IPS-11a (cell line): ENCODE results near the gene SPRED1.

Source experiments
- H3K4me3 ChIP-seq: one replicate; pipeline ENCODE4 v1.5.1; 2013; ENCODE audit warnings: low read depth, low read length, control low read depth

Gene SPRED1

DNA sequence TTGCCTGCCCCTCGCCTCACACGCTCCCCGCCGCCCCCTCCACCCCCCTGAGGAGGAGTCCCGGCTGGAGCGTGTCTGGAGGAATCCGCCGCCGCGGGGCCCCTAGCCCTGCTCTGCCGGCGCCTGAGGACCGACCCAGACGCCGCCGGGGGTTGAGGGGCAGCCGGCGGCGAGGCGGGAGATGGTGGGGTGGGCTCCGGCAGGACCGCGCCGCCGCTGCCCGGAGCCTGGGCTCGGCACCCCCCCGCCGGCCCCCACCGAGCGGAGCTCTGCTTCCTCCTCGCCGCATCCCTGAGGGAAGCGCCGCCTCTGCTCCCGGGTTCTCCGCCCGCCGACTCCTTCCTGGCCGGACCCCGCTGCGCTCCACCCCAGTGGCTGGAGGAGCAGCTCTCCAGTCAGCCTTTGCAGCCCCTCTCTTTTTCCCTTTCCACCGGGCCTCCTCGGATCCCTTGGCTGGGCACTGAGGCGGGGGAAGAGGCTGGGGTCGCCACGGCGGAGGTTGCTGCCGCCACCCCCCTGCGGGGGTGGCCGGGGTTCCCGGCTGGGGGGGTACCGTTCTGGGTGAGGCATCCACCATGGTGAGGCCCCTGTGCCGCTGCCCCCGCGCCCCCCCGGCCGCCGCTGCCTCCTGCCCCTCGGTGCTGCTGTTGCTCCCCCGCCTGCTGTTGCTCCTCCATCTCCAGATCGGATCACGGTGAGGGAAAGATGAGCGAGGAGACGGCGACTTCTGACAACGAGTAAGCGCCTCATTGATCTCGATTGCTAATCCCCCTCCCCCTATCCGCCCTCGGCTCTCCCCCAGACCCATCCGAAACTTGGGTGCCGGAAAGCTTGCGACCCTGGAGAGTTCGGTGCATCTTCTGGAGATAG, at the start of gene SPRED1:
Gene SPRED1, plus strand, starts transcription at position 356 of the 870 bp plus-strand sequence. Its CDS starts 350 bp downstream, at position 706.
- H3K4me3 ChIP-seq: peak within 1 kb of the TSS; percentile 62

- H3K4me3 ChIP-seq: no peak overlapping the region
Measured at GRCh38 chr15:38205526-38206272, 46.9 kb upstream of the SPRED1 start.

- no peak overlapping the region for H3K4me3 ChIP-seq
Measured at GRCh38 chr15:38207621-38208020, 45.0 kb upstream of the SPRED1 start.

DNA sequence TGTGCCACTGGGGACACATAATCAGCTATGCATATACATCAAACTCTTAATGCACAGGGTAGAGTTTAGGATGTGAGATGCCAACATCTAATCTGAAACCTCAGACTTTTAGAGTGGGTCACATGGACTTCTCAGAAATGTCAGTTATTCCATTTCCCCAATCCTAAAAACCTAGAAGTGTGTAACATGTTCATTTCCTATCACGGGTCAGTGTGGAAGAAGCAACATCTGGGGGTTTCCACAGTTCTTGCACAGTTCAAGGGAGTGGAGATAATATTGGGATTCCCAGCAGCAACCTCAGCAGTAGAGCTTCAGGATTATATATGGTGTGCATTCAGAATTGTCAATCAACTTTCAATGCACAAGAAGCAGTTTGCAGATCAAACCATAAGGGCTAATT, 44.4 kb upstream of the SPRED1 start:
- no peak overlapping the region for H3K4me3 ChIP-seq

GRCh38 chr15:38208779-38209178, 43.9 kb upstream of the SPRED1 start:
- H3K4me3 ChIP-seq: no peak overlapping the region

GRCh38 chr15:38211249-38211648, 41.4 kb upstream of the SPRED1 start:
- H3K4me3 ChIP-seq: no peak overlapping the region

- H3K4me3 ChIP-seq: no peak overlapping the region
Measured at GRCh38 chr15:38211811-38212210, 40.8 kb upstream of the SPRED1 start.

DNA sequence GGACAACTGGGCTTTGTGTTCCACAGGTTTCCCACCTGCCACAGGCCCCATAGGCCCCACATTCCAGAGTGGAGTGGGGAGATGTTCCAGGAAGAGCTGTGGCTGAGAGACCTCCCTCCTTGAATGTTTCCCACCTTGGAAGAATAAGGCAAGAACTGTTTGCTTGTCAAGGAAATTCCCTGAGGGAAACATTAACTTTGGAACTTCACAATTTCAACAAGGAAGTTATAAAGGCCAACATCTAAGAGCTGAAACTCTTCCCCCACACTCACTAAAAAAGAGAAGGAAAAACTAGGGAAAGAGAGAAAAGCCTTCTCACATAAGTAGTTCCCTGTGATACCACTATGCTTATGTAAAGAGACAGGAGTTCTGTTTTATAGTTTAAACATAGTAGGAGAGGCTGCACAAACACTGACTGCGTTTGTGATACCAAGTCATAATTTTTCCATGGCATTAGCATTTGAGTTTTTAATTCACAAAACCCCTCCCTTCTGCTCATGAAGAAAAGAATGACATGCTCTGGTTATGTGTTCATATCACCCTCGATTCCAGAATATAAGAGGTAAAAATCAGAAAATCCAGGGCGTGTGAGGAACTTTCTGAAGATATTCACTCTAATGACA, 39.8 kb upstream of the SPRED1 start:
- no peak overlapping the region for H3K4me3 ChIP-seq

GRCh38 chr15:38213356-38213755, 39.3 kb upstream of the SPRED1 start:
- H3K4me3 ChIP-seq: no peak overlapping the region

DNA sequence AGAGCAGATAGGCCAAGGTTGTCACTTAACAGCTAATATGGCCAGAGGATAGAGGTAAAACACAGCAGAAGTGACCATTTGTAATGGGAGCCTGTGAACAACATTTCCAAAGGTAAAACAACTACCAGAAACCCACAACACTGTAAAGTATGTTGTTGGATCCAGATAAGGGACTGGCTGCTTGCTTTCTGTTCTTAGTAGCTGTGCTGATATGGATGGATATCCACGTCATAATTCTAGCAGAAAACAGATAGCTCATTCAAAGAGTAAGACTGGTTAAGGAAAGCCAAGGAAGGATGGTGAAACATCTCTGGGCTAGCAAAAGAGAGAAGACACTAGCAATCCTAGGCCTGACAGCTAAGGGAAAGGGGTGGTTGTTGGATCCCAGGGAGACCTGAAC, 36.9 kb upstream of the SPRED1 start:
- H3K4me3 ChIP-seq: no peak overlapping the region

- no peak overlapping the region for H3K4me3 ChIP-seq
Measured at GRCh38 chr15:38216763-38217162, 35.9 kb upstream of the SPRED1 start.

DNA sequence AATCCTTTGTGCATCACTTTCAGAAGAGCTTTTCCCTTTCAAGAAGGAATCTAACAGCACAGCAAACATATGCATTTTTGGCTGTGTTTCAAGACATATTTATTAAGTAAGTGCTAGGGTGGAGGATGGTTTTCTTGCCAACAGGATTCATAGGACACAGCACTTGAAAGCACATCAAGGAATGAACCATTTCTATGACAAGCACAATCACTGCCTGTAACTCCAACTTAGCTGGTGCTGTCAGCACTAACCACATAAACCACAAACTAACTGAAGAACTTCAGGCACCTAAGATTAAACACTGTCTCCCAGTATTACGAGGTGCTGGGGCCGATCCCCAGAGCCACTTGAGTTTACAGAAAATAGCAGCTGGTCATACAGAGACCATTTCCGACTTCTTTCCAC, 35.4 kb upstream of the SPRED1 start:
- H3K4me3 ChIP-seq: no peak overlapping the region

DNA sequence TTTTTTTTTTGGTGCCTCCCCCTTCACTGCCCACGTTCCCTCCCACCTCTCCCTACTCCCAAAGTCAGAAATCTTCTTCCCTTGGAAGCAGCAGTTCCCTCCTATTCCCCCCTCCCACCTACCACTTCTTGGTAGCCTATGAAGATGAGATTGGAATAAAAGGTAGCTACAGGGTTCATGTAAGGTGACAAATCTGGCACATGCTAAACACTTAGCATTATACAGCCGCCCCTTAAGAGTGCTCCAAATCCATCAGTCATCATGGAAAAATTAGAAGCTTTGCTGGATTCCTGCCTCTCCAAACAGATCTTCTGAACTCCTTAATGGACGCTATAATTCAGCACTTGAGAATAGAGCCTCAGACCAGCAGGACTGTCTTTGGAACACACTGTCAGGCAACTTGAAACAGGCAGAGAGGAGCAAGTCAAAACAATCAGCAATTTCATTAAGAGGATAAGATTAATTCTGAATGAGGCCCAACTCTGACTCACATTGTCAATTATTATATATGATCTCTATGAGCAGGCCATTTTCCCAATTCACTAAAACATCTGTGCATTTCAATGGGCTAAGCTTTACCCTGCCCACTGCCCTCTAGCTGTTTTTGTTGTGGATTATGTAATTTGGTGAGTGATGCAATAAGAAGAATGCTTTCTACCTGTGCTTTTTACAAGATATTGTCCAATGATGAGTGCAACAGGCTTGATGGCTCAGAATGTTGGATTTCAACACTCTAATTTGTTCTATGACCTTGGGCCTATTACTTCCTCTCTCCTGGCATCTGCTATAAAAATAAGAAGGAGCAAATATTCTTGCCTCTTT, 34.6 kb upstream of the SPRED1 start:
- no peak overlapping the region for H3K4me3 ChIP-seq

DNA sequence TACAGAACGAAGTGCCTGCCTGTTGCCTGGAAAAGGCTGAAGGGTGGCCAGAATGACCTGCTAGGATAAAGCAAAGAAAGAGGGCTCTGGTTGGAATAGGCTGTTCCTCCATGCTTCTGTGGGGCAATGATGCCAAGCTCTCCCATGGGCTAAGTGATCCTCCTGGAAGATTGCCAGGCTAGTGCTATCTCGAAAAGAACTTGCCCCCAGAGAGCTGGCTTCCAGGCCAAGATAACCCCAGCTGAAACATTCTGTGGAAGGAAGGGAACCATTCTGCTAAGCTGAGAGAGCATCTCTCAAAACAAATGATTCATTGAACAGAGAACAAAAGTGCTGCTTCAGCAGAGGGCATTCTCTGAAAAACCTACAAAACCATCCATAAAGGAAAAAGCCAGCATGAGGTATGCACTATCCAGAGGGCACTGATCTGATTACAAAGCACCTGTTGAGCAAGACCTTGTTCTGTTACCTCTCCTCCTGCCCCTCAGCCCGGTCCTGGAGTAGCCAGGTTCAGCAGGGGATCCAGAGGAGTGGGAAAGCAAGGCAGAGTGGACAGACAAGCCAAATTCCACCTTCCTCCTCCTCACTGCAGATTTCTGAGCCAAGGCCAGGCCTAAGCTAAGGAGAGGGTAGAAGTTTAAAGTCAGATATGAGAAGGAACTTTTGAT, 31.9 kb upstream of the SPRED1 start:
- no peak overlapping the region for H3K4me3 ChIP-seq

DNA sequence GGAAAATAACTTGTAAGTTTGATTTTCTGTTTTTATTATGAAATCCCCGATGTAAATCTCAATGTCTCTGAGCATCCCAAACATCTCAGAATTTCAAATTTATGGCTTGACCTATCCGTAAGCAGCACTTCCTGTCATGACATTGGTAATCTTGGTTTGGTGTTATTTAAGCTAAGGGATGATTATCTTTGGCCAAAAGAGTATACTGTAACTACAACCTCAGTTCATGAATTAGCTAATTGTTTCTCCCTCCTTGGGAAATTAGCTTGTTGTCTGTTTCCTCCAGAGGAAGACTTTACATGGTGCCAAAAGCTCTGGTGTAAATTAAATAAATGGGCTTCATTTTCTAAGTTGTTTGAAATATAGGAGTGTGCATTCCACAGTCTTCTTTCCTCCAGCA, 28.1 kb upstream of the SPRED1 start:
- H3K4me3 ChIP-seq: no peak overlapping the region

DNA sequence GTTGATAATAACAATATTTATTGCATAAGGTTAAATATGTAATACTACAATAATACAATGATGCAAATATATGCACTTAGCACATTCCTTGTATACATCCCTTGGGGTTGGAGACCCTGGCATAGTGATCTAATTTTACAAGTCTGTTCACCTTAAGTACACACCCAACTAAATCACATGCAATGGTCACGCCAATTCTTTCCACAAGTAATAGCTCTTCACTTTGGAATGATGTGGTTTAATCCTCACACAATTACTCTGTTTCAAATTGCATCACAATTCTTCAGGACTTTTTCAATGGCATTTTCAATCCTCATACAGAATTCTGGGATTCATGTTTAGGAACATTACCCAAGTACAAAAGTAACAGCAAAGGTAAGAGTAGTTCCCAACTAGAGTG, 27.3 kb upstream of the SPRED1 start:
- no peak overlapping the region for H3K4me3 ChIP-seq

- no peak overlapping the region for H3K4me3 ChIP-seq
Measured at GRCh38 chr15:38226608-38227266, 25.9 kb upstream of the SPRED1 start.

- no peak overlapping the region for H3K4me3 ChIP-seq
Measured at GRCh38 chr15:38227941-38228340, 24.7 kb upstream of the SPRED1 start.

- no peak overlapping the region for H3K4me3 ChIP-seq
Measured at GRCh38 chr15:38228618-38229017, 24.0 kb upstream of the SPRED1 start.
